ENCODE data around the gene PTGDR.

DNA sequence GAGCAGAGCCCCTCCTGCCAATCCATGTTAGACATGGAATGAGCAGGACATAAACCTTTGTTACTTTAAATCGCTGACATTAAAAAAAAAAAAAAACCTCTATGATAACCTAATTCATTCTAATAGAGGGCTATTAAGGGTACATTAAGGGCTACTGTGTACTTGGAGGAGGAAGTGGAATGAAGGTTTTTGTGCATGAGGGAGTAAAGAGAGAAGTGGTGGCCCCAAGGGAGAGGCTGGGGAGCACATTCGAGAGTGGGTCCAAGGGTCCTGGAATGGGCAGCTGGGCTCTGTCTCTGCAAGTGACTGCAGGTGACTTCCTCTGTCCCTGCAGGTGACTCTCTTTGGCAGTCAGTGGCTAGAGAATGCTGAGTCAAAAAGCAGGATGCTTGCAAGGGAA, 32.1 kb upstream of the PTGDR start:
- TF ChIP-seq, protein P1, sequence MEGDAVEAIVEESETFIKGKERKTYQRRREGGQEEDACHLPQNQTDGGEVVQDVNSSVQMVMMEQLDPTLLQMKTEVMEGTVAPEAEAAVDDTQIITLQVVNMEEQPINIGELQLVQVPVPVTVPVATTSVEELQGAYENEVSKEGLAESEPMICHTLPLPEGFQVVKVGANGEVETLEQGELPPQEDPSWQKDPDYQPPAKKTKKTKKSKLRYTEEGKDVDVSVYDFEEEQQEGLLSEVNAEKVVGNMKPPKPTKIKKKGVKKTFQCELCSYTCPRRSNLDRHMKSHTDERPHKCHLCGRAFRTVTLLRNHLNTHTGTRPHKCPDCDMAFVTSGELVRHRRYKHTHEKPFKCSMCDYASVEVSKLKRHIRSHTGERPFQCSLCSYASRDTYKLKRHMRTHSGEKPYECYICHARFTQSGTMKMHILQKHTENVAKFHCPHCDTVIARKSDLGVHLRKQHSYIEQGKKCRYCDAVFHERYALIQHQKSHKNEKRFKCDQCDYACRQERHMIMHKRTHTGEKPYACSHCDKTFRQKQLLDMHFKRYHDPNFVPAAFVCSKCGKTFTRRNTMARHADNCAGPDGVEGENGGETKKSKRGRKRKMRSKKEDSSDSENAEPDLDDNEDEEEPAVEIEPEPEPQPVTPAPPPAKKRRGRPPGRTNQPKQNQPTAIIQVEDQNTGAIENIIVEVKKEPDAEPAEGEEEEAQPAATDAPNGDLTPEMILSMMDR (IDR thresholded peaks at IDR 0.05) = no peak
- TF ChIP-seq POLR2A (IDR thresholded peaks at IDR 0.05) = no peak
- TF ChIP-seq EP300 (IDR thresholded peaks at IDR 0.05) = no peak

All from sigmoid colon (tissue), 4 donors.